GM21619 (cell line): Measurements from ENCODE around the gene SLC16A5.
A peak's percentile ranks its signal among the peaks of the same experiment; 100 is the strongest.
"Not testable (repeated sequence)": the region's sequence is repeated elsewhere in the genome, so short reads cannot be mapped to it uniquely, and the experiment has no call there.

Source experiments
- ATAC-seq: cut with Tn5 transposase; IDR thresholded peaks from one replicate; pipeline ENCODE4 v1.9.1; 2021; ENCODE audit not compliant: unreplicated experiment

The SLC16A5 gene

DNA sequence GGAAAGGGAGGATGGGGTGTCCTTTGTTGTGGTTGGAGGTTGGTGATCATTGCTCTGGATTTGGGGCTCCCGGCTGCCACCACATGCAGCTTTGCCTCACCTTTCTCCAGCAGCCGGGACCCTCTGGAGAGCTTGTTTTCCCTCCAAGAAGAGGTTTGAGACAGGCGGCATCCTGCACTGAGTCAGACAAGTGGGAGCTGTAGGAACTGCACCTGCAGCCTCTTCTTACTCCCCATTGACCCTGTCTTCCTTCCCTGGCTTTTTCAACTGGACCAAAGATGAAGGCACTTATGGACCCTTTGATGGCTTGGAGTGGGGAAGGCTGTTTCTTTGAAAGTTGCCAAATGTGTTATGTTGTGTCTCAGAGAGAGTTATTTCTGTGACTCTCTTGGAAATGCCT is 24.1 kb upstream of the SLC16A5 start:
- no peak for ATAC-seq

DNA sequence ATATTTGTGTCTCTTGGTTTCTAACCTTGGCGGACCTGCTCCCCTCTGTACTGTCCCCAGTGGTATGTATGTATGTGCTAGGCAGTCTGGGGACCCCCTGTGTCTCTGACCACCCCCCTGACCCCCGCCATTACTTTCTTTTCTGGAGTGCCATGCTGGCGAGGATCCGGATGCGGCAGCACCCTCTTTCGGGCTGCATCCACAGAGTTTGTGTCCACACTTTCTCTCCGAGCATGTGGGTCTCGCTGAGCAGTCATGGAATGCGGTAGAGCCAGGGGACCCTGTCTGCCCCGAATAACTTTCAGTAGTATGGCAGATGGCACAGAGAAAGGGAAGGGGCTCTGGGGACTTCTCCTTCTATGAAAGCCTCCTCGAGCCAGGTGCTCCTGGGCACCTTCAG is 23.7 kb upstream of the SLC16A5 start:
- no peak for ATAC-seq

- ATAC-seq, result no peak
Observed at GRCh38 chr17:75064460-75064859, 23.3 kb upstream of the SLC16A5 start.

- no peak for ATAC-seq
Observed at GRCh38 chr17:75064867-75065561, 22.7 kb upstream of the SLC16A5 start.

GRCh38 chr17:75065562-75066151 is 22.1 kb upstream of the SLC16A5 start:
- no peak for ATAC-seq

DNA sequence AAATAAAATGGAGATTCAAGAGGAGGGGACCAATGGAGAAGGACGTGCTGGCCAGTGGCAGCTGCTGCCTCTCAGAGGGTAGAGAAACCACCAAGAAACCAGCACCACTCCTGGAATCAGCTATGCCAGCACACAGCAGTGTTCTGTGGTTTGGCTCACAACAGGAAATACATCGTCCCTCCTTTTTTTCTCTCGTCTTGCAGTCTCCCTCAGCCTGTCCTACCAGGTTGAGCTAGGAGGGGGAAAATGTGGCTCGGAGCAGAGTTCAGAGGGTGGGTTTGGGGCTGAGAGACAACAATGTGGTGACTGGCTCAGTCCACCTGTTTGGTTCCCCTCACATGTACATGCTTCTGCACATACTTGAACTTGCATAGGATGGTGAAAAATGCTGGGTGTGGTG is 19.9 kb upstream of the SLC16A5 start:
- ATAC-seq, result no peak

DNA sequence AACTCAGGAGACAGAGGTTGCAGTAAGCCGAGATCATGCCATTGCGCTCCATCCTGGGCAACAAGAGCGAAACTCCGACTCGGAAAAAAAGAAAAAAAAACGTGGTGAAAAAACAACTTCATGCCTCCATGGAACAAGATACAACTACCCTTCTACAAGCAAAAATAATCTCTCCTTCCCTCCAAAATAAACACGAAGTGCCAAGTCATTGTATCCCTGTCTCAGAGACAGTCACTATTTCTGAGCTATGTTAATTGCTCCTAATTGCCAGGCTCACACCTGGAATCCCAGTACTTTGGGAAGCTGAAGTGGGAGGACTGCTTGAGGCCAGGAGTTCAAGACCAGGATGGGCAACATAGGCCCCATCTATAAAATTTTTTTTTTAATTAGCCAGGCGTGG is 19.0 kb upstream of the SLC16A5 start:
- no peak for ATAC-seq

DNA sequence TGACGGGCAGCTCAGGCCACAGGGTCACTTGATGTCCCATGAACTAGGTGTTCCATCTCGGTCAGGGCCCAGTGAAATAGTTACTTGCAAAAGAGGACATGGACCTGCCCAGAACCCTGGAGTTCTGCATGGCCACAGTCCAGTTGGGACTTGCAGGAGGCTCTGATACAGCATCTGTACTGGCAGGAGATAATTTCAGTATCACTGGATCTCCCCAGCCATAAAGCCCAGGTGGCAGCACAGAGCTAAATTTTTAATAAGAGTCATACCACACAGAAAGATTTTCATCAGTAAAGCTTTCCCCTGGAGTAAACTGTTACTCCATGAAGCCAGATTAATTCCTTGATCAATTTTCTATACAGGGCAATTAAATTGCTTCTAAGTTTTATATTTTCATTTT is 18.0 kb upstream of the SLC16A5 start:
- no peak for ATAC-seq

- not testable (repeated sequence) for ATAC-seq
Observed at GRCh38 chr17:75071478-75072271, 16.1 kb upstream of the SLC16A5 start.

DNA sequence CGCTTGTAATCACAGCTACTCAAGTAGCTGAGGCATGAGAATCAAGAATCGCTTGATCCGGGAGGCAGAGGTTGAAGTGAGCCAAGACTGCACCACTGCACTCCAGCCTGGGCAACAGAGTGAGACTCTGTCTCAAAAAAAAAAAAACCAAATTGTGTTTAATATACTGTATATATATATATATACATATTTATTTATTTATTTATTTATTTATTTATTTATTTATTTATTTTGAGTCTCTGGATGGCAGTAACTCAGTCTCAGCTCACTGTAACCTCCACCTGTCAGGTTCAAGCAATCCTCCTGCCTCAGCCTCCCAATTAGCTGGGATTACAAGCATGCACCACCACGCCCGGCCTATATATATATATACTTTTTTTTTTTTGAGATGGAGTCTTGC is 14.8 kb upstream of the SLC16A5 start:
- ATAC-seq, result not testable (repeated sequence)

GRCh38 chr17:75073618-75074047 is 14.1 kb upstream of the SLC16A5 start:
- no peak for ATAC-seq

GRCh38 chr17:75074532-75074931 is 13.2 kb upstream of the SLC16A5 start:
- ATAC-seq, result no peak

DNA sequence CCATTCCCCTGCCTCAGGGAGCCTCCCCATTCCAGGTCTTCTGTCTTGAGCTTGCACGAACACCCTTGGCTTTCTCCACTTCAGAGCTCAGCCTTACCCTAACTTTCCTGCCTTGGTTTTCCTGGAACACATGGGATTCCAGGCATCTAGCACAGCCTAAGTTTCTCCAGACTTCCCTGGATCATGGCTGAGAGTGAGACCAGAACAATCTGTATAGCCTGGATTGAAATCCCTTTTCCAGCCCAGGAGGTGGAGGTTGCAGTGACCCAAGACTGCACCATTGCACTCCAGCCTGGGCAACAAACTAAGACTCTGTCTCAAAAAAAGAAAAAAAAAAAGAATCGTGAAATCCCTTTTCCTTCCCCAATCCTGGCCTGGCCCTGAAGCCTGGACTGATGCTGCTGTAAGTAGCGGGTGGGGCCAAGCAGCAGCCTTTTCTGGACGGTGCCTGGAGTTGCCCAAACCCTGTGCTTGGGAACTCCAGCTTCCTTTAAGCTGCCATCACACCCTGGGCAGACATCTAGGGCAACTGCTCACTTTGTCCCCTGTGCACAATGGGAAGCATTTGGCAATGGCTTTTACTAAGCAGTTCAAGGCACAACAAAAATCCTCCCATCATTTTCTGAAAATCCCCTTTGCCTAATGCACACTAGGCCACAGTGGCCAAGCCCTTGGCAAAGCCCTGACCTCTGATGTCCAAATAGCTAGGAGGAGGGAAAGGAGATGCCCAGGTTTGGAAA is 12.0 kb upstream of the SLC16A5 start:
- no peak for ATAC-seq

DNA sequence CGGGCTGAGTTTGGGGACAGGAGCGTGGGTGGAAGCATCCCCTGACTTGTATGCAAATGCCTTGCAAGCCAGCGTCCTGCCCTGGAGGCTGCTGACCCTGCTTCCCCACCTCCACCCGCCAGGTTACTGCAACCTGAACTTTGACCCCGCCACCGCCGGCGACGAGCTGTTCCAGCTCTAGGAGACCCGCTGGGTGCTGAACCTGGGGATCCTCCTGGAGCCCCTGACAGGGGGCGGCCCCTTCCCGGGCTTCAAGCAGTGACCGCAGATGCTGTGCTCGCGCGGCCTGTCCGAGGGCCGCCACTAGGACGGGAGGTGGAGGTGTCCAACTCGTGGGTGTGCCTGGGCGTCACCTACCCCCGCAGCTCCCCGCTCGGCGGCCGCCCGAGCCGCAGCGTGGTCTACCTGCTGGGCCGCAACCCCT is 10.7 kb upstream of the SLC16A5 start:
- no peak for ATAC-seq

- ATAC-seq, result peak; percentile 34
Observed at GRCh38 chr17:75077496-75078283, 10.1 kb upstream of the SLC16A5 start.

DNA sequence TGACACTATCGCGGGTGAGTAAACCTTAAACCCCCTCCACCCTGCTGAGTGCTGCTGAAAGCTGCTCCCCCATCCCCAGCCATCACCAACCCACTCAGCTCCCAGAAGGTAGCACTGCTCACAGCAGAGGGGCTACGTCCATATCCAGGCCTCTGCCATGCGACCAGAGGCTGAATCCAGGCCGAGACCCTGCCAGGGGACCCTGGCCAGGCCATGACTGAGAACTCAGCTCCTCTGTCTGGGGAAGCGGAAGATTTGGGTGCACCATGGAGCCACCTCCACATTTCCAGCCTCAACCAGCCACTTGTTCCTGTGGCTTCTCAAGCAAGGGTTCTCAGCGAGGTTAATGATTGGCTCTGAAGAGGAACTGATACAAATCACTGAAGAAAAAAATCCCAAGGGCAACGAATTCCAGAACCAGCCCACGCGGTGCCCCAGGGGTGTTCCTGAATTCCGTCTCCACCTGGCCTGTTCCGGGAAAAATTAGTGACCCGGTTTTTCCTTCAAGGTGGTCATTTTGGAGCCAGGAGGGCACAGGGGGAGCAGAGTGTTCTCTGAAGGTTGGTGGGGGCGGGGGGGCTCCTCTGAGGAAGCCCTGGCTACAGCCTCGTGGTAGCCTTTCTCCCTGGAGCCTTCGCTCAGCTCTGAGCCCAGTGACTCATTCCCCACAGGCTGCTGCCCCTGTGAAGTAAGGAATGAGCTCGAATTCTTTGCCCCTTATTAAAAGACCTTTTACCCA is 9.3 kb upstream of the SLC16A5 start:
- peak; percentile 39 for ATAC-seq

GRCh38 chr17:75079023-75079373 is 8.8 kb upstream of the SLC16A5 start:
- ATAC-seq, result no peak

GRCh38 chr17:75081611-75082540 is 5.9 kb upstream of the SLC16A5 start:
- no peak for ATAC-seq

GRCh38 chr17:75082683-75083082 is 5.1 kb upstream of the SLC16A5 start:
- ATAC-seq, result no peak
